ENCODE data around the gene NEK11.

- TF ChIP-seq CTCF (IDR thresholded peaks at IDR 0.05; ENCODE audit: low read length) (peak; percentile 51), EZH2 (IDR thresholded peaks at IDR 0.05; ENCODE audit: borderline replicate concordance, low read length) (no peak)
These were observed 20.9 kb downstream of the NEK11 start for GRCh38 chr3:131047582-131047981.

All from OCI-LY1 (cell line).